HFF-Myc (cell line): ENCODE results near the gene EFCAB5.
"Not testable (repeated sequence)": the region's sequence is repeated elsewhere in the genome, so short reads cannot be mapped to it uniquely, and the experiment has no call there.

Experiments
- DNase-seq: peaks from one replicate; pipeline ENCODE4 v3.0.0-alpha.2; 2011; ENCODE audit warnings: low read depth; ENCODE audit errors: extremely low read depth
- H3K4me3 ChIP-seq: replicated peaks from 2 replicates; pipeline ENCODE4 v1.5.1; 2011; ENCODE audit warnings: low read depth, mild to moderate bottlenecking, control low read depth, low read length
- CTCF ChIP-seq: IDR thresholded peaks from 2 replicates; pipeline ENCODE4 v1.5.1; 2012; ENCODE audit warnings: mild to moderate bottlenecking, low read depth, low read length, control low read depth; ENCODE audit errors: missing control alignments

Gene EFCAB5

GRCh38 chr17:30084788-30085187 lies 143.4 kb downstream of the EFCAB5 start:
- TF ChIP-seq CTCF, result no peak
- no peak overlapping the region for H3K4me3 ChIP-seq
- DNase-seq, result no peak

- no peak for TF ChIP-seq CTCF
- H3K4me3 ChIP-seq, result no peak overlapping the region
Measured at GRCh38 chr17:30086896-30087295, 145.5 kb downstream of the EFCAB5 start.

GRCh38 chr17:30087431-30087830 lies 146.0 kb downstream of the EFCAB5 start:
- H3K4me3 ChIP-seq, DNase-seq: not testable (repeated sequence)

More at GRCh38 chr17:30086896-30087295, 145.5 kb downstream of the EFCAB5 start:
- no peak for DNase-seq

GRCh38 chr17:30091121-30091670 lies 149.8 kb downstream of the EFCAB5 start:
- DNase-seq, result no peak
- H3K4me3 ChIP-seq, result no peak overlapping the region
- no peak for TF ChIP-seq CTCF

GRCh38 chr17:30091771-30092170 lies 150.3 kb downstream of the EFCAB5 start:
- no peak for DNase-seq
- no peak overlapping the region for H3K4me3 ChIP-seq
- no peak for TF ChIP-seq CTCF

- DNase-seq, result no peak
- H3K4me3 ChIP-seq, result no peak overlapping the region
- TF ChIP-seq CTCF, result no peak
Measured at GRCh38 chr17:30092886-30093285, 151.5 kb downstream of the EFCAB5 start.

- no peak overlapping the region for H3K4me3 ChIP-seq
- peak; percentile 58 for TF ChIP-seq CTCF
- DNase-seq, result no peak
Measured at GRCh38 chr17:30093463-30094147, 152.2 kb downstream of the EFCAB5 start.
